GM18873 (cell line): ENCODE results near the gene CPLANE1.

Experiments used
- ATAC-seq: cut with Tn5 transposase; IDR thresholded peaks from one replicate; pipeline ENCODE4 v1.9.1; 2021; ENCODE audit warnings: mild to moderate bottlenecking, moderate library complexity, moderate number of reproducible peaks; ENCODE audit not compliant: unreplicated experiment, low FRiP score

The CPLANE1 gene

DNA sequence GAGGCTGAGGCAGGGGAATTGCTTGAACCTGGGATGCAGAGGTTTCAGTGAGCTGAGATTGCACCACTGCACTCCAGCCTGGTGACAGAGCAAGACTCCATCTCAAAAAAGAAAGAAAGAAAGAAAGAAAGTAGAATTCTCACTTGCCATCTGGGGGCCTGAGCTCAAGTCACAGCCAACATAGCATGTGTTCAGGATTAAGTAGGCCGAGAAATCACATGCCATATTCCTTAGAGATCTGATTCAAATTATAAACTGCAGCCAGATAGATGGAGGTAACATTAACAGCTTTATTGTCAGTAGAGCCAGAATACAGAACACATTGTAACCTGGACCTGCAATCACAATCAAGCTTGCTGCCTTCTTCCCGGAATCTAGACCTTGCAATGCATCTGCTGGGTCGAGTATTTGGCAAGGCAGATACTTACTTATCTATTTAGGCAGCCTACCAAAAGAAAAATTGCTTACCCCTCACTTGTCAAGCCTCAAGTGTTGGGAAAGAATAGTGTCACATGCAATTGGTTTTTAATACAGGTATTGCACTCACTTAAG is 173.7 kb downstream of the CPLANE1 start:
- ATAC-seq = no peak

- ATAC-seq = no peak
Observed at GRCh38 chr5:37071901-37072581, 177.1 kb downstream of the CPLANE1 start.

GRCh38 chr5:37071487-37071886 is 177.7 kb downstream of the CPLANE1 start:
- ATAC-seq = no peak

- ATAC-seq = no peak
Observed at GRCh38 chr5:37064442-37064841, 184.7 kb downstream of the CPLANE1 start.

DNA sequence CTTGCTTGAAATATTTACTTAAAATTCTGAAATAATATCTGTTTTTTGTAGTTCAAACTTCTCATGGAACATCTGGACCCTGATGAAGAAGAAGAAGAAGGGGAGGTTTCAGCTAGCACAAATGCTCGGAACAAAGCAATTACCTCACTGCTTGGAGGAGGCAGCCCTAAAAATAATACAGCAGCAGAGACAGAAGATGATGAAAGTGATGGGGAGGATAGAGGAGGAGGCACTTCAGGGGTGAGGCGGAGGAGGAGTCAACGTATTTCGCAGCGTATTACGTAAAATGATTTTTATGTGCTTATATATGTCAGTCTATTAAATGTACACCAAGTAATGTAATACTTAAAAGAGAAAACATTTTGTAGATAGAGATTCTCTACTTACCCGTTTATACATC is 185.4 kb downstream of the CPLANE1 start:
- no peak for ATAC-seq

- ATAC-seq = no peak
Observed at GRCh38 chr5:37060030-37060429, 189.1 kb downstream of the CPLANE1 start.

DNA sequence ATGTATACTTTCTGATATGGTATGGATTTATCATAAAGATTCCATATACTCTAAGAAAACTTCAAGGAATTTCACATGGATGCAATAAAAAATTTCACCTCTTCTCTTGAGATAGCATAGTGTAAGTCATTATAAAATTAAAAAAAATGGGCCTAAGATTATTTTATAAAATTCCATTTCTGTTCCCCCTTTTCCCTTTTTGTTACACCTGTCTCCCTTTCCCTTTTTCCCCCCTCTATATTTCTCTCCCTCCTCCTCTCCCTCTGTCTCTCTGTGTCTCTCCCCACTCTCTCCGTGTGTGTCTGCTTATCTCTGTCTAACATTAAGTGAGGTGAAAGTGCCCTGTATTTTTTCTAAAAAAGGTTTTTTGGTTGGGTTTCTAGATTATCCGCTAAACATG is 192.4 kb downstream of the CPLANE1 start:
- ATAC-seq = no peak
